WTC11 (cell line): Measurements from ENCODE around the gene DGLUCY. TPM values are rescaled to one million over a fixed set of nuclear protein-coding genes. Genes with fewer than 3 reads are reported as not detected.
A peak's percentile ranks its signal among the peaks of the same experiment; 100 is the strongest.

Source experiments
- ATAC-seq: fragments of 200-7000 bp; cut with Tn5 transposase; 2 replicates; pipeline ENCODE4 v1.10.0; 2021; ENCODE audit warnings: mild to moderate bottlenecking, moderate library complexity
- CTCF ChIA-PET: fragments of 300-600 bp; sonication (Branson Sonifier 250); formaldehyde crosslinking; loops from one replicate; lab custom pipeline; 2021; ENCODE audit warnings: antibody characterized with exemption; lab: Charles Lee
- POLR2A ChIA-PET: fragments of 350-600 bp; sonication (Branson Sonifier 250); formaldehyde crosslinking; loops from one replicate; lab custom pipeline; 2021; ENCODE audit warnings: antibody characterized with exemption; lab: Charles Lee
- DNase-seq: peaks from one replicate; pipeline ENCODE4 v3.0.0; 2021; ENCODE audit warnings: low spot score
- H3K27ac Mint-ChIP-seq: 2 replicates; pipeline ENCODE4 v1.8.0; 2021; ENCODE audit warnings: mixed read lengths
- H3K27me3 Mint-ChIP-seq: 2 replicates; pipeline ENCODE4 v1.8.0; 2021; ENCODE audit warnings: low read depth, mild to moderate bottlenecking, moderate library complexity, mixed read lengths
- H3K36me3 Mint-ChIP-seq: 2 replicates; pipeline ENCODE4 v1.8.0; 2021; ENCODE audit warnings: mixed read lengths
- H3K4me1 Mint-ChIP-seq: 2 replicates; pipeline ENCODE4 v1.8.0; 2022; ENCODE audit warnings: mixed read lengths
- H3K4me3 Mint-ChIP-seq: 2 replicates; pipeline ENCODE4 v1.8.0; 2021; ENCODE audit warnings: mild to moderate bottlenecking, moderate library complexity, mixed read lengths
- H3K9me3 Mint-ChIP-seq: 2 replicates; pipeline ENCODE4 v1.8.0; 2021; ENCODE audit warnings: mixed read lengths
- ATF1 ChIP-seq: sonication (generic); formaldehyde crosslinking; IDR thresholded peaks from 2 replicates; pipeline ENCODE4 v1.8.1; 2023; ENCODE audit warnings: mild to moderate bottlenecking, moderate library complexity, missing genetic modification reagents
- CTCF ChIP-seq: fragments of 200-600 bp; IDR thresholded peaks from 2 replicates; pipeline ENCODE4 v1.8.0; 2022; ENCODE audit warnings: antibody characterized with exemption
- ERG ChIP-seq: fragments of 250-450 bp; sonication (Bioruptor Pico); IDR thresholded peaks from 2 replicates; pipeline ENCODE4 v1.8.0; 2021; ENCODE audit warnings: mild to moderate bottlenecking
- FOXK1 ChIP-seq: sonication (generic); formaldehyde crosslinking; IDR thresholded peaks from 2 replicates; pipeline ENCODE4 v1.8.0; 2022; ENCODE audit warnings: mild to moderate bottlenecking, moderate library complexity, missing genetic modification reagents
- FOXP1 ChIP-seq: sonication (generic); formaldehyde crosslinking; IDR thresholded peaks from 2 replicates; pipeline ENCODE4 v1.8.0; 2022; ENCODE audit warnings: missing genetic modification reagents, mild to moderate bottlenecking, moderate library complexity, borderline replicate concordance
- GRHL2 ChIP-seq: fragments of 250-450 bp; sonication (Bioruptor Pico); IDR thresholded peaks from 2 replicates; pipeline ENCODE4 v1.8.0; 2022; ENCODE audit warnings: mild to moderate bottlenecking, moderate library complexity; ENCODE audit not compliant: insufficient replicate concordance, severe bottlenecking
- HMGA2 ChIP-seq: fragments of 250-450 bp; sonication (Bioruptor Pico); IDR thresholded peaks from 2 replicates; pipeline ENCODE4 v1.4.0; 2021; ENCODE audit warnings: mild to moderate bottlenecking, moderate library complexity
- NFE2L1 ChIP-seq: sonication (generic); formaldehyde crosslinking; IDR thresholded peaks from 2 replicates; pipeline ENCODE4 v1.8.1; 2023; ENCODE audit warnings: missing genetic modification reagents
- OVOL2 ChIP-seq: fragments of 250-450 bp; sonication (Bioruptor Pico); IDR thresholded peaks from 2 replicates; pipeline ENCODE4 v1.9.0; 2021; ENCODE audit warnings: mild to moderate bottlenecking, borderline replicate concordance
- PREB ChIP-seq: sonication (generic); formaldehyde crosslinking; IDR thresholded peaks from 2 replicates; pipeline ENCODE4 v1.8.1; 2022; ENCODE audit warnings: mild to moderate bottlenecking, missing genetic modification reagents, moderate library complexity, borderline replicate concordance
- TP53 ChIP-seq: sonication (generic); formaldehyde crosslinking; IDR thresholded peaks from 2 replicates; pipeline ENCODE4 v1.8.1; 2023; ENCODE audit warnings: mild to moderate bottlenecking, missing genetic modification reagents
- ZNF396 ChIP-seq: fragments of 250-450 bp; sonication (Bioruptor Pico); IDR thresholded peaks from 2 replicates; pipeline ENCODE4 v1.8.0; 2021; ENCODE audit warnings: mild to moderate bottlenecking, moderate library complexity, borderline replicate concordance
- total RNA-seq: library from RNA; stranded (reverse); gene quantifications from 3 replicates; pipeline ENCODE4 v1.2.3, GENCODE V29; 2021
- TF ChIP-seq, protein P1 (sequence below): sonication (generic); formaldehyde crosslinking; IDR thresholded peaks from 2 replicates; pipeline ENCODE4 v1.8.1; 2023; ENCODE audit warnings: mild to moderate bottlenecking, missing genetic modification reagents, moderate library complexity
- TF ChIP-seq, protein P2 (sequence below): fragments of 250-450 bp; sonication (Bioruptor Pico); IDR thresholded peaks from 2 replicates; pipeline ENCODE4 v2.1.2; 2022; ENCODE audit warnings: mild to moderate bottlenecking, moderate library complexity
- TF ChIP-seq, protein P3 (sequence below): fragments of 250-450 bp; sonication (Bioruptor Pico); IDR thresholded peaks from 2 replicates; pipeline ENCODE4 v1.9.0; 2021; ENCODE audit warnings: mild to moderate bottlenecking

Gene DGLUCY
- total RNA-seq, 1 experiment from 2014 or later = 35.4 TPM

- TF ChIP-seq, protein P1, sequence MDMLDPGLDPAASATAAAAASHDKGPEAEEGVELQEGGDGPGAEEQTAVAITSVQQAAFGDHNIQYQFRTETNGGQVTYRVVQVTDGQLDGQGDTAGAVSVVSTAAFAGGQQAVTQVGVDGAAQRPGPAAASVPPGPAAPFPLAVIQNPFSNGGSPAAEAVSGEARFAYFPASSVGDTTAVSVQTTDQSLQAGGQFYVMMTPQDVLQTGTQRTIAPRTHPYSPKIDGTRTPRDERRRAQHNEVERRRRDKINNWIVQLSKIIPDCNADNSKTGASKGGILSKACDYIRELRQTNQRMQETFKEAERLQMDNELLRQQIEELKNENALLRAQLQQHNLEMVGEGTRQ (CRISPR knock-in tag) = no peak
- TF ChIP-seq FOXP1 (no peak), GRHL2 (CRISPR knock-in tag) (no peak), FOXK1 (CRISPR knock-in tag) (no peak), OVOL2 (no peak), NFE2L1 (no peak), PREB (CRISPR knock-in tag) (no peak), ATF1 (CRISPR knock-in tag) (no peak)
- TF ChIP-seq, protein P2, sequence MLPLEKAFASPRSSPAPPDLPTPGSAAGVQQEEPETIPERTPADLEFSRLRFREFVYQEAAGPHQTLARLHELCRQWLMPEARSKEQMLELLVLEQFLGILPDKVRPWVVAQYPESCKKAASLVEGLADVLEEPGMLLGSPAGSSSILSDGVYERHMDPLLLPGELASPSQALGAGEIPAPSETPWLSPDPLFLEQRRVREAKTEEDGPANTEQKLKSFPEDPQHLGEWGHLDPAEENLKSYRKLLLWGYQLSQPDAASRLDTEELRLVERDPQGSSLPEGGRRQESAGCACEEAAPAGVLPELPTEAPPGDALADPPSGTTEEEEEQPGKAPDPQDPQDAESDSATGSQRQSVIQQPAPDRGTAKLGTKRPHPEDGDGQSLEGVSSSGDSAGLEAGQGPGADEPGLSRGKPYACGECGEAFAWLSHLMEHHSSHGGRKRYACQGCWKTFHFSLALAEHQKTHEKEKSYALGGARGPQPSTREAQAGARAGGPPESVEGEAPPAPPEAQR (CRISPR knock-in tag) = no peak
- TF ChIP-seq, all 79 proteins: peak for 0
These were observed 61.7 kb downstream of the DGLUCY start (continued) for GRCh38 chr14:91175291-91176201.

GRCh38 chr14:91177073-91178034 lies 63.5 kb downstream of the DGLUCY start:
- H3K4me1 Mint-ChIP-seq = no peaks in the 10 kb centered on the region

DNA sequence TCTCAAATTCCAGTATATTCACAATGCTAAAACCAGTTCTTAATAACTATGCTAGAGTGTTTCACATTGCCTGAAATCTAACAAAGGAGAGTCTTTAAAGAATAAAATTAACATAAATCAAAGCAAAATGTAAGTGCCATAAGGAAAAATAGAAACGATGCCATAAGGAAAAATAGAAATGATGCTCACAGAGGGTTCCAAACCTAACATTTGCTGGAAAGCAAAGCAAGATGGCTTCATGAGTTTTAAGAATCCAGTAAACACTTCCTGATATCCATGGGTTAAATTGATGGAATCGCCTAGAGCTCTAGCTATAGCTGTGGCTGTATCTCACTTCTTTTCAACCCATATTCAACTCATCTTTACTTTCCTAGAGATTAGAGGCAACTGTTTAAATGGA lies 66.7 kb downstream of the DGLUCY start:
- DNase-seq (no peak), ATAC-seq (no peak)
- H3K36me3 Mint-ChIP-seq = peaks cover 10% of the 10 kb centered on the region
- H3K4me3 Mint-ChIP-seq = no peak overlapping the region
- CTCF ChIA-PET = no interaction called here
- POLR2A ChIA-PET = no interaction called here
- no peak overlapping the region for H3K27ac Mint-ChIP-seq
- H3K4me1 Mint-ChIP-seq = no peaks in the 10 kb centered on the region
- no peaks in the 10 kb centered on the region for H3K9me3 Mint-ChIP-seq
- no peaks in the 10 kb centered on the region for H3K27me3 Mint-ChIP-seq
- TF ChIP-seq FOXK1 (CRISPR knock-in tag) = no peak
- TF ChIP-seq, protein P3, sequence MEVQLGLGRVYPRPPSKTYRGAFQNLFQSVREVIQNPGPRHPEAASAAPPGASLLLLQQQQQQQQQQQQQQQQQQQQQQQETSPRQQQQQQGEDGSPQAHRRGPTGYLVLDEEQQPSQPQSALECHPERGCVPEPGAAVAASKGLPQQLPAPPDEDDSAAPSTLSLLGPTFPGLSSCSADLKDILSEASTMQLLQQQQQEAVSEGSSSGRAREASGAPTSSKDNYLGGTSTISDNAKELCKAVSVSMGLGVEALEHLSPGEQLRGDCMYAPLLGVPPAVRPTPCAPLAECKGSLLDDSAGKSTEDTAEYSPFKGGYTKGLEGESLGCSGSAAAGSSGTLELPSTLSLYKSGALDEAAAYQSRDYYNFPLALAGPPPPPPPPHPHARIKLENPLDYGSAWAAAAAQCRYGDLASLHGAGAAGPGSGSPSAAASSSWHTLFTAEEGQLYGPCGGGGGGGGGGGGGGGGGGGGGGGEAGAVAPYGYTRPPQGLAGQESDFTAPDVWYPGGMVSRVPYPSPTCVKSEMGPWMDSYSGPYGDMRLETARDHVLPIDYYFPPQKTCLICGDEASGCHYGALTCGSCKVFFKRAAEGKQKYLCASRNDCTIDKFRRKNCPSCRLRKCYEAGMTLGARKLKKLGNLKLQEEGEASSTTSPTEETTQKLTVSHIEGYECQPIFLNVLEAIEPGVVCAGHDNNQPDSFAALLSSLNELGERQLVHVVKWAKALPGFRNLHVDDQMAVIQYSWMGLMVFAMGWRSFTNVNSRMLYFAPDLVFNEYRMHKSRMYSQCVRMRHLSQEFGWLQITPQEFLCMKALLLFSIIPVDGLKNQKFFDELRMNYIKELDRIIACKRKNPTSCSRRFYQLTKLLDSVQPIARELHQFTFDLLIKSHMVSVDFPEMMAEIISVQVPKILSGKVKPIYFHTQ (CRISPR knock-in tag) = no peak
- TF ChIP-seq ERG (CRISPR knock-in tag) = no peak
- no peak for TF ChIP-seq HMGA2 (CRISPR knock-in tag)
- no peak for TF ChIP-seq TP53 (CRISPR knock-in tag)
- TF ChIP-seq, protein P2 (CRISPR knock-in tag) = no peak
- no peak for TF ChIP-seq ZNF396 (CRISPR knock-in tag)

More at GRCh38 chr14:91177073-91178034, 63.5 kb downstream of the DGLUCY start:
- peak; percentile 61 for ATAC-seq
- no peaks in the 10 kb centered on the region for H3K9me3 Mint-ChIP-seq
- TF ChIP-seq HMGA2 (CRISPR knock-in tag) = no peak
- peak; percentile 75 for TF ChIP-seq CTCF
- POLR2A ChIA-PET = interaction anchor here (0.7 kb wide), 1 partner anchor 109 kb away, joined by 3 read pairs; no protein-coding TSS in a partner anchor
- DNase-seq = peak; percentile 41
- no peak overlapping the region for H3K4me3 Mint-ChIP-seq
- no peak overlapping the region; the same call in 1 of the 2 replicates for H3K27ac Mint-ChIP-seq
- peaks cover 10% of the 10 kb centered on the region for H3K36me3 Mint-ChIP-seq
- no peaks in the 10 kb centered on the region for H3K27me3 Mint-ChIP-seq
- CTCF ChIA-PET = interaction anchor here (0.6 to 5.0 kb wide), 30 partner anchors 9 to 274 kb away, joined by 3 to 62 read pairs (median 4); partner anchors contain the start of genes DGLUCY, GPR68 and RPS6KA5
